Spleen (tissue), 11 donors: ENCODE data around the gene IL12RB2. TPM values are rescaled to one million over a fixed set of nuclear protein-coding genes. Genes with fewer than 3 reads are reported as not detected.

Source experiments
- DNase-seq: peaks from one replicate; pipeline ENCODE4 v3.0.0-alpha.2; 2020
- H3K27ac ChIP-seq, 8 donors: fragments of 200-600 bp; sonication (generic) in 7 of 8; 1 replicate in 4 of 8; 2 replicates in 4 of 8; pipeline versions ENCODE4 v1.5.0 to v1.8.0; 2016 to 2021; ENCODE audit warnings: inconsistent platforms in 4 of 8, mild to moderate bottlenecking in 4 of 8, moderate library complexity in 1 of 8
- H3K27me3 ChIP-seq, 7 donors: fragments of 200-600 bp; sonication (generic) in 6 of 7; replicated peaks in 1 of 7; 1 replicate in 4 of 7; 2 replicates in 3 of 7; pipeline versions ENCODE4 v1.5.0 to v1.8.0; 2016 to 2021; ENCODE audit warnings: inconsistent platforms in 3 of 7, mild to moderate bottlenecking in 1 of 7
- H3K36me3 ChIP-seq, 6 donors: fragments of 200-600 bp; sonication (generic) in 5 of 6; 1 replicate in 4 of 6; 2 replicates in 2 of 6; pipeline versions ENCODE4 v1.5.0 to v1.8.0; 2016 to 2021; ENCODE audit warnings: inconsistent platforms in 2 of 6
- H3K4me1 ChIP-seq, 6 donors: fragments of 200-600 bp; sonication (generic) in 5 of 6; 1 replicate in 3 of 6; 2 replicates in 3 of 6; pipeline versions ENCODE4 v1.5.0 to v1.8.0; 2016 to 2021; ENCODE audit warnings: inconsistent platforms in 3 of 6
- H3K4me3 ChIP-seq, 8 donors: fragments of 200-600 bp; sonication (generic) in 7 of 8; 1 replicate in 4 of 8; 2 replicates in 4 of 8; pipeline versions ENCODE4 v1.5.0 to v1.8.0; 2016 to 2021; ENCODE audit warnings: inconsistent platforms in 4 of 8, mild to moderate bottlenecking in 4 of 8, moderate library complexity in 2 of 8
- H3K9me3 ChIP-seq, 8 donors: fragments of 200-600 bp; sonication (generic) in 7 of 8; 1 replicate in 4 of 8; 2 replicates in 4 of 8; pipeline versions ENCODE4 v1.5.0 to v1.8.0; 2016 to 2021; ENCODE audit warnings: inconsistent platforms in 4 of 8
- POLR2A ChIP-seq, 3 donors: fragments of 450-650 bp; IDR thresholded peaks; one replicate each; pipeline ENCODE4 v1.5.1; 2017; ENCODE audit warnings: antibody characterized with exemption in 3 of 3, mild to moderate bottlenecking in 1 of 3
- POLR2AphosphoS5 ChIP-seq, 3 donors: sonication (generic); formaldehyde crosslinking; IDR thresholded peaks; one replicate each; pipeline ENCODE4 v1.5.1; 2017; ENCODE audit warnings: antibody characterized with exemption in 3 of 3
- WGBS, 5 donors: extraction: QIAGEN DNeasy Blood & Tissue Kit in 3 of 5; methylation state at CpG; one replicate each; pipeline versions ENCODE4 v1.1.5 to v1.1.7; 2013 to 2018; 5-methylcytosine and 5-hydroxymethylcytosine counted together
- intact Hi-C: fragments of 100-400 bp; cut with DNase I; formaldehyde crosslinking; loops from one replicate; pipeline ENCODE4 v1.15.0; 2023; ENCODE audit warnings: low total_unique reads
- polyA plus RNA-seq, 3 donors: library from polyadenylated mRNA; stranded (reverse); fragments of 200-250 nt; gene quantifications; one replicate each; pipeline ENCODE4 v1.2.1, GENCODE V29; 2013
- total RNA-seq, 7 donors: library from RNA; depleted of rRNA in 3 of 7; stranded (reverse); fragments of >200 nt in 3 of 7; fragmentation: NEBNext Ultra II Directional in 4 of 7; extraction: Animal tissue kit (Norgen Biotek cat#: 25700) in 4 of 7; gene quantifications; one replicate each; pipeline versions ENCODE4 v1.1.0 to v1.2.1, GENCODE V29; 2016 to 2021
- TF ChIP-seq, protein P1 (sequence below), 11 experiments: fragments of 200-600 bp in 7 of 11; fragments of 450-650 bp in 4 of 11; sonication (generic) in 4 of 11; IDR thresholded peaks in 8 of 11; conservative IDR thresholded peaks in 3 of 11; 1 replicate in 7 of 11; 2 replicates in 4 of 11; pipeline versions ENCODE4 v1.4.0 to v1.8.0; 2016 to 2021; ENCODE audit warnings: antibody characterized with exemption in 11 of 11, inconsistent platforms in 4 of 11, mild to moderate bottlenecking in 1 of 11
- donor health status: healthy with polysubstance abuse.
- donor health status: DM: no; HTN: no; CAD: no; lungs with moderate emphysema.
- donor health status: DM: no; HTN: no; CAD: no.
- donor health status: Bipolar disorder and iron deficiency.
- donor health status: healthy.
- donor health status: DM: no; HTN: no; CAD: no.
- donor health status: DM: yes; HTN: yes; CAD: no.

IL12RB2 gene
- total and polyA plus RNA-seq, 10 donors = 0.17 to 6.0 (median 1.9) TPM

- intact Hi-C loops = no loop called here
- Histone ChIP-seq H3K27ac (no peak overlapping the region), H3K9me3 (no peaks in the 10 kb centered on the region), H3K27me3 (peaks cover 0 to 17% (median 12%) of the 10 kb centered on the region in 7 donors), H3K4me1 (peaks cover 5 to 15% (median 8%) of the 10 kb centered on the region in 6 donors), H3K4me3 (no peak overlapping the region), H3K36me3 (no peaks in the 10 kb centered on the region)
- no peak for TF ChIP-seq POLR2A (IDR thresholded peaks at IDR 0.05)
- TF ChIP-seq, protein P1, sequence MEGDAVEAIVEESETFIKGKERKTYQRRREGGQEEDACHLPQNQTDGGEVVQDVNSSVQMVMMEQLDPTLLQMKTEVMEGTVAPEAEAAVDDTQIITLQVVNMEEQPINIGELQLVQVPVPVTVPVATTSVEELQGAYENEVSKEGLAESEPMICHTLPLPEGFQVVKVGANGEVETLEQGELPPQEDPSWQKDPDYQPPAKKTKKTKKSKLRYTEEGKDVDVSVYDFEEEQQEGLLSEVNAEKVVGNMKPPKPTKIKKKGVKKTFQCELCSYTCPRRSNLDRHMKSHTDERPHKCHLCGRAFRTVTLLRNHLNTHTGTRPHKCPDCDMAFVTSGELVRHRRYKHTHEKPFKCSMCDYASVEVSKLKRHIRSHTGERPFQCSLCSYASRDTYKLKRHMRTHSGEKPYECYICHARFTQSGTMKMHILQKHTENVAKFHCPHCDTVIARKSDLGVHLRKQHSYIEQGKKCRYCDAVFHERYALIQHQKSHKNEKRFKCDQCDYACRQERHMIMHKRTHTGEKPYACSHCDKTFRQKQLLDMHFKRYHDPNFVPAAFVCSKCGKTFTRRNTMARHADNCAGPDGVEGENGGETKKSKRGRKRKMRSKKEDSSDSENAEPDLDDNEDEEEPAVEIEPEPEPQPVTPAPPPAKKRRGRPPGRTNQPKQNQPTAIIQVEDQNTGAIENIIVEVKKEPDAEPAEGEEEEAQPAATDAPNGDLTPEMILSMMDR (IDR thresholded peaks at IDR 0.05 in 8 of 11, conservative IDR thresholded peaks at IDR 0.05 in 3 of 11) = no peak
- TF ChIP-seq POLR2AphosphoS5 (IDR thresholded peaks at IDR 0.05) = no peak
- no peak for DNase-seq
- WGBS, 5 donors = 31 to 54% (median 40%) methylated on average over 2 of the region's 2 CpGs
Observed at GRCh38 chr1:67312615-67313014, 4.9 kb downstream of the IL12RB2 start.

DNA sequence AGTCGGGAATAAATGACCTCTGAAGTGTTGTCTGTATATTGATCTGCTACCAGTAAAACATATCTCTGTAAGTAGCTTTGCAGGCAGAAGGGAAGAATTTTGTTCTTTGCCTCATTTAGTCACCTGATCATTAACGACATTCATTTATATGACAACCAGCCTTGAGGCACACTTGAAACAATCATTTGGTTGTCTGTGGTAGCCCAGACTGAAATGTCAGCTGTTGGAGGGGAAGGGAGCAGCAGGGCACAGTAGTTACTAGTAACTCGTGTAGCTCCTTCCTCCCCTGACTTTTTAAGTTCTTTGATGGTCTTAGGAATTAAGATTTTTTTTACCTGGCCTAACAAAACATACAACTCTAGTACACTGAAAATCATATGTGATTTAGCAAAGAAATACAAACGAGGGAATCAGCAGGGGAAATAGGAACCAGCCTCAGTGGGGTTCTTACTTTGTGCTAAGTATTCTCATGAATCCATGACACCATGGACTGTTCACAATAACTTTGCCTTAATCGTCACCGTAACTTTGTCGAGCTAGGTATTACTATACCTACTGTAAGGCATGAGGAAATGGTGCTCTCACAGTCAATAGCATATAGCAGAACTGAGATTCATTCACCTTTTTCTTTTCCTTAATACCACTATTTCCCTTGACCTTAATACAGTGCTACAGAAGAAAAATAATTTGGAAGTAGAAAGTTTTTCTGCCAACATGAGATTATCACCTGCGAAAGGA lies 6.4 kb downstream of the IL12RB2 start:
- TF ChIP-seq, protein P1 (IDR thresholded peaks at IDR 0.05 in 8 of 11, conservative IDR thresholded peaks at IDR 0.05 in 3 of 11) = no peak
- TF ChIP-seq POLR2AphosphoS5 (IDR thresholded peaks at IDR 0.05) (no peak), POLR2A (IDR thresholded peaks at IDR 0.05) (no peak)
- Histone ChIP-seq H3K4me1 (peaks cover 0 to 6% (median 0%) of the 10 kb centered on the region in 6 donors), H3K4me3 (no peak overlapping the region), H3K27ac (no peak overlapping the region), H3K36me3 (no peaks in the 10 kb centered on the region), H3K27me3 (peaks cover 0 to 2% (median 0%) of the 10 kb centered on the region in 7 donors), H3K9me3 (no peaks in the 10 kb centered on the region)
- DNase-seq = no peak
- intact Hi-C loops = no loop called here
- WGBS, 5 donors = 72 to 78% (median 75%) methylated on average over 8 of the region's 8 CpGs

DNA sequence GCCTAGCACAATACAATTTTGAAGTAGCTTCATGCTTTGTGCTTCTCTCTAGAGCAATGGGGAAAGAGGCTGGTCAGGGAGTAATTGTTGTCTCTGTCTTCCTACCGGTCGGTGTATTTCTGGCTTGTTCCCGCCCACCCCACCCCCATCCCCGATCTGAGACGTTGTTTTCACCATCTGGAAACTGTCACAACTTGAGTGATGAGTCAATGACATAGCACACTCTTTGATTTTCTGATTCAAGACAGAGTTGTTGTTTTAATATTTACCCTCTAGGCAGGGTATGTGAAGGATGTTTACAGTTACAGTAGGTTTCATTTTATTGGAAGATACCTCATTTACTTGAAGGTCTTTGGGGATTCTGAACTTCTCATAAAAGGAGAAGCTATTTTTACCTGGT lies 7.0 kb downstream of the IL12RB2 start:
- H3K36me3 ChIP-seq = no peaks in the 10 kb centered on the region
- TF ChIP-seq POLR2AphosphoS5 (IDR thresholded peaks at IDR 0.05) (no peak), POLR2A (IDR thresholded peaks at IDR 0.05) (no peak)
- TF ChIP-seq, protein P1 (IDR thresholded peaks at IDR 0.05 in 8 of 11, conservative IDR thresholded peaks at IDR 0.05 in 3 of 11) = no peak
- DNase-seq = no peak
- intact Hi-C loops = no loop called here
- H3K27me3 ChIP-seq = no peaks in the 10 kb centered on the region
- WGBS, 5 donors = 10 to 25% (median 16%) methylated on average over 5 of the region's 5 CpGs
- H3K9me3 ChIP-seq = no peaks in the 10 kb centered on the region
- H3K4me3 ChIP-seq = no peak overlapping the region
- H3K4me1 ChIP-seq = peaks cover 0 to 6% (median 0%) of the 10 kb centered on the region in 6 donors
- H3K27ac ChIP-seq = no peak overlapping the region

GRCh38 chr1:67316180-67316902 lies 8.7 kb downstream of the IL12RB2 start:
- TF ChIP-seq, protein P1 (IDR thresholded peaks at IDR 0.05 in 8 of 11, conservative IDR thresholded peaks at IDR 0.05 in 3 of 11) = no peak
- TF ChIP-seq POLR2AphosphoS5 (IDR thresholded peaks at IDR 0.05) (no peak), POLR2A (IDR thresholded peaks at IDR 0.05) (no peak)
- Histone ChIP-seq H3K36me3 (no peaks in the 10 kb centered on the region), H3K27ac (no peak overlapping the region), H3K27me3 (no peaks in the 10 kb centered on the region), H3K4me1 (peaks cover 0 to 6% (median 0%) of the 10 kb centered on the region in 6 donors), H3K4me3 (no peak overlapping the region), H3K9me3 (no peaks in the 10 kb centered on the region)
- no peak for DNase-seq
- intact Hi-C loops = no loop called here
- WGBS, 5 donors = 83 to 92% (median 88%) methylated on average over 8 of the region's 8 CpGs
